K562 (cell line): Measurements from ENCODE around the gene GET3. TPM values are rescaled to one million over a fixed set of nuclear protein-coding genes. Genes with fewer than 3 reads are reported as not detected.

Experiments used
- ARID1B ChIP-seq: fragments of 450-650 bp; IDR thresholded peaks from 2 replicates; pipeline ENCODE4 v1.6.1; 2016; ENCODE audit warnings: antibody characterized with exemption, mild to moderate bottlenecking, inconsistent platforms
- CAMTA2 ChIP-seq: fragments of 250-450 bp; sonication (Bioruptor Pico); conservative IDR thresholded peaks from 2 replicates; pipeline ENCODE4 v1.5.1; 2022
- CXXC5 ChIP-seq: fragments of 250-450 bp; sonication (Bioruptor Pico); IDR thresholded peaks from 2 replicates; pipeline ENCODE4 v1.8.0; 2022; ENCODE audit warnings: inconsistent platforms, mild to moderate bottlenecking, moderate library complexity
- FOXK1 ChIP-seq: sonication (generic); formaldehyde crosslinking; IDR thresholded peaks from 2 replicates; pipeline ENCODE4 v1.8.0; 2022; ENCODE audit warnings: missing genetic modification reagents, mild to moderate bottlenecking, borderline replicate concordance
- FOXP1 ChIP-seq: sonication (generic); formaldehyde crosslinking; IDR thresholded peaks from 2 replicates; pipeline ENCODE4 v1.8.0; 2022; ENCODE audit warnings: mild to moderate bottlenecking, missing genetic modification reagents
- GABPB2 ChIP-seq: fragments of 250-450 bp; sonication (Bioruptor Pico); conservative IDR thresholded peaks from 2 replicates; pipeline ENCODE4 v1.5.1; 2021; ENCODE audit warnings: mild to moderate bottlenecking
- HCFC1 ChIP-seq: IDR thresholded peaks from 2 replicates; pipeline ENCODE4 v1.6.1; 2012; ENCODE audit warnings: low read depth, low read length, improper control_type of control experiment
- HEY1 ChIP-seq: fragments of 250-450 bp; sonication (Bioruptor Pico); IDR thresholded peaks from 2 replicates; pipeline ENCODE4 v1.5.0; 2020; ENCODE audit warnings: mild to moderate bottlenecking, moderate library complexity, borderline replicate concordance
- HMGN3 ChIP-seq: IDR thresholded peaks from 2 replicates; pipeline ENCODE4 v1.6.1; 2011; ENCODE audit warnings: borderline replicate concordance, low read depth, mild to moderate bottlenecking, mixed read lengths, low read length; ENCODE audit not compliant: insufficient read length; ENCODE audit errors: extremely low read depth
- HOXB6 ChIP-seq: fragments of 250-450 bp; sonication (Bioruptor Pico); IDR thresholded peaks from 2 replicates; pipeline ENCODE4 v1.5.1; 2022; ENCODE audit warnings: mild to moderate bottlenecking, borderline replicate concordance
- KHSRP ChIP-seq: fragments of 450-650 bp; IDR thresholded peaks from 2 replicates; pipeline ENCODE4 v1.6.1; 2017
- MEIS2 ChIP-seq: fragments of 450-650 bp; IDR thresholded peaks from 2 replicates; pipeline ENCODE4 v1.6.1; 2014; ENCODE audit warnings: mild to moderate bottlenecking; ENCODE audit not compliant: partially characterized antibody
- NELFE ChIP-seq: IDR thresholded peaks from 2 replicates; pipeline ENCODE4 v1.6.1; 2011; ENCODE audit warnings: mild to moderate bottlenecking; ENCODE audit not compliant: insufficient read depth, insufficient read length
- PURB ChIP-seq: sonication (generic); formaldehyde crosslinking; IDR thresholded peaks from 2 replicates; pipeline ENCODE4 v1.9.0; 2021; ENCODE audit warnings: low read depth, mild to moderate bottlenecking, missing genetic modification reagents
- RBM14 ChIP-seq: fragments of 200-400 bp; formaldehyde crosslinking; IDR thresholded peaks from 2 replicates; pipeline ENCODE4 v1.6.1; 2018; ENCODE audit warnings: low read depth, mild to moderate bottlenecking, low read length, moderate library complexity, borderline replicate concordance; ENCODE audit not compliant: insufficient read depth
- RUNX1 ChIP-seq: sonication (generic); IDR thresholded peaks from 2 replicates; pipeline ENCODE4 v1.6.1; 2016; ENCODE audit warnings: antibody characterized with exemption, low read depth
- SIN3B ChIP-seq: fragments of 450-650 bp; IDR thresholded peaks from 2 replicates; pipeline ENCODE4 v1.6.1; 2017; ENCODE audit warnings: low read depth, mild to moderate bottlenecking, moderate library complexity
- SLC30A9 ChIP-seq: fragments of 250-450 bp; sonication (Bioruptor Pico); IDR thresholded peaks from 2 replicates; pipeline ENCODE4 v1.8.0; 2022; ENCODE audit warnings: mild to moderate bottlenecking, moderate library complexity
- SP2 ChIP-seq: IDR thresholded peaks from 2 replicates; pipeline ENCODE4 v1.6.1; 2011; ENCODE audit warnings: mild to moderate bottlenecking, low read depth, low read length, moderate library complexity; ENCODE audit not compliant: poor library complexity, severe bottlenecking; ENCODE audit errors: extremely low read depth
- TAF9B ChIP-seq: fragments of 450-650 bp; IDR thresholded peaks from 2 replicates; pipeline ENCODE4 v1.6.1; 2018; ENCODE audit warnings: mild to moderate bottlenecking; ENCODE audit not compliant: partially characterized antibody
- TAL1 ChIP-seq: fragments of 450-650 bp; IDR thresholded peaks from 2 replicates; pipeline ENCODE4 v1.6.1; 2016; ENCODE audit warnings: mild to moderate bottlenecking
- TCF7L2 ChIP-seq: fragments of 150-350 bp; IDR thresholded peaks from 2 replicates; pipeline ENCODE4 v1.6.1; 2016; ENCODE audit warnings: low read depth, mild to moderate bottlenecking, low read length, moderate library complexity
- ZNF583 ChIP-seq: fragments of 250-450 bp; sonication (Bioruptor Pico); IDR thresholded peaks from 2 replicates; pipeline ENCODE4 v1.4.0; 2020
- ZNF707 ChIP-seq: fragments of 250-450 bp; sonication (Bioruptor Pico); conservative IDR thresholded peaks from 2 replicates; pipeline ENCODE4 v1.8.0; 2022; ENCODE audit warnings: inconsistent platforms, mild to moderate bottlenecking, moderate library complexity
- polyA plus RNA-seq, 8 experiments: library from polyadenylated mRNA; depleted of rRNA in 4 of 8; stranded (reverse) in 5 of 8; unstranded in 3 of 8; fragments of >200 nt; fragmentation: Nextera tagmentation in 2 of 8; fragmentation: Illumina TruSeq in 1 of 8; extraction: Ambion mirVana in 2 of 8; extraction: Trizol in 1 of 8; gene quantifications; 2 replicates each; pipeline versions ENCODE4 v1.2.1 to v1.2.3, GENCODE V29; 2011 to 2014; ENCODE audit warnings: inconsistent platforms in 1 of 8, missing spikeins in 1 of 8
- total RNA-seq, 7 experiments: library from RNA; depleted of rRNA in 6 of 7; stranded (reverse); fragments of >200 nt in 6 of 7; fragmentation: Illumina TruSeq in 2 of 7; extraction: Trizol in 2 of 7; gene quantifications; 2 replicates each; pipeline versions ENCODE4 v1.2.1 to v1.2.3, GENCODE V29; 2011 to 2021; ENCODE audit warnings: low replicate concordance in 1 of 7
- TF ChIP-seq, protein P1 (sequence below): fragments of 200-800 bp; sonication (Bioruptor generic); IDR thresholded peaks from 2 replicates; pipeline ENCODE4 v1.6.1; 2017; ENCODE audit warnings: missing genetic modification characterization, missing compliant biosample characterization
- TF ChIP-seq, protein P2 (sequence below): fragments of 450-650 bp; formaldehyde crosslinking; IDR thresholded peaks from 2 replicates; pipeline ENCODE4 v1.4.0; 2020; ENCODE audit warnings: mild to moderate bottlenecking, mixed read lengths

Gene GET3
- total and polyA plus RNA-seq, 9 of the 15 experiments (the other 6 are each of a cell fraction or from before 2014, with no cell fraction given), result 8.3 to 83.5 (median 51.8) TPM

DNA sequence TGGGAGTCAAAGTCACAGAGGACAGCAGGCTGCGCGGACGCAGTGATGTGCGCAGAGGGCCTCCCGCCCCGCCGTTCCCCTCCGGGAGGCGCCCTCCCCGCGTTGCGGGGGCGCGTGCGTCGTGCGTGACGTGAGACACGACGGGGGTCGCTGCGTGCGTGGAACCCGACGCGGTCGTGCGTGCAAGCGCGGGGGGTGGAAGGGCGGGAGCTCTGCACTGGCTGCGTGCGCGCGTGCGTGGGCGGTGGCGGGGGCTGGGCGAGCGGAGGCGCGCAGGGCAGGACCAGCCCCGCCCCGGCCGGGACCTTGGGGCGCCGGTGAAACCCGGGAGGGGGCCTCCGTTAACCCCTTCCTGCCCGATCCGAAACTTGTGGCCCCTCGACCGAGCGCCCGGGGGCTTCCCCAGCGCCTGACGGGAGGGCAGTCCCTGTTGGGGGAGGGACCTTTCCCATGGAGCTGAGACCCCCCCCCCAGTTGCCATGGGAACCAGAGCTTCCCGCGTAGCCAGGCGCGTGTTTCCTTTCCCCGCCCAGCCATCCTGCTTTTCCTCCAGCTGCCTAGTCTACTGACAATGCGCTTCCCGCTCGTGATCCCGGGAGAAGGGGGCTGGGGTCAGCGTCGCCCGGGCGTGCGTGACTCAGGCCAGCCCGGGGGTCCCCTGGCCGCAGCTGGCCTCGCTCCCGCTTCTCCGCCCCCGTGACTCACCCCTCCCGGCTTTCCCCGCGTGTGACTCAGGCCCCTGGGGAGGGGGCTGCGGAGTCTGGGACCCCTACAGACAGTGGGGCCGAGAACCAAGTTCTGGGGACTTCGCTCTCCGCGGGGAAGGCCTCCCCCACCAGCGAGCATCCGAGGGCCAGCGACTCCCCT is 45.4 kb downstream of the GET3 start (continued):
- TF ChIP-seq SP2, result no peak
- no peak for TF ChIP-seq GABPB2 (CRISPR knock-in tag)
- TF ChIP-seq, protein P1, sequence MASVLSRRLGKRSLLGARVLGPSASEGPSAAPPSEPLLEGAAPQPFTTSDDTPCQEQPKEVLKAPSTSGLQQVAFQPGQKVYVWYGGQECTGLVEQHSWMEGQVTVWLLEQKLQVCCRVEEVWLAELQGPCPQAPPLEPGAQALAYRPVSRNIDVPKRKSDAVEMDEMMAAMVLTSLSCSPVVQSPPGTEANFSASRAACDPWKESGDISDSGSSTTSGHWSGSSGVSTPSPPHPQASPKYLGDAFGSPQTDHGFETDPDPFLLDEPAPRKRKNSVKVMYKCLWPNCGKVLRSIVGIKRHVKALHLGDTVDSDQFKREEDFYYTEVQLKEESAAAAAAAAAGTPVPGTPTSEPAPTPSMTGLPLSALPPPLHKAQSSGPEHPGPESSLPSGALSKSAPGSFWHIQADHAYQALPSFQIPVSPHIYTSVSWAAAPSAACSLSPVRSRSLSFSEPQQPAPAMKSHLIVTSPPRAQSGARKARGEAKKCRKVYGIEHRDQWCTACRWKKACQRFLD, result no peak
- no peak for TF ChIP-seq KHSRP
- TF ChIP-seq HMGN3, result peak; percentile 89
- TF ChIP-seq SLC30A9 (CRISPR knock-in tag), result no peak
- no peak for TF ChIP-seq HEY1 (CRISPR knock-in tag)
- no peak for TF ChIP-seq HCFC1
- TF ChIP-seq ZNF707 (CRISPR knock-in tag), result no peak
- no peak; the same call in 1 of the 2 replicates for TF ChIP-seq FOXK1
- no peak for TF ChIP-seq TAF9B
- TF ChIP-seq, protein P2, sequence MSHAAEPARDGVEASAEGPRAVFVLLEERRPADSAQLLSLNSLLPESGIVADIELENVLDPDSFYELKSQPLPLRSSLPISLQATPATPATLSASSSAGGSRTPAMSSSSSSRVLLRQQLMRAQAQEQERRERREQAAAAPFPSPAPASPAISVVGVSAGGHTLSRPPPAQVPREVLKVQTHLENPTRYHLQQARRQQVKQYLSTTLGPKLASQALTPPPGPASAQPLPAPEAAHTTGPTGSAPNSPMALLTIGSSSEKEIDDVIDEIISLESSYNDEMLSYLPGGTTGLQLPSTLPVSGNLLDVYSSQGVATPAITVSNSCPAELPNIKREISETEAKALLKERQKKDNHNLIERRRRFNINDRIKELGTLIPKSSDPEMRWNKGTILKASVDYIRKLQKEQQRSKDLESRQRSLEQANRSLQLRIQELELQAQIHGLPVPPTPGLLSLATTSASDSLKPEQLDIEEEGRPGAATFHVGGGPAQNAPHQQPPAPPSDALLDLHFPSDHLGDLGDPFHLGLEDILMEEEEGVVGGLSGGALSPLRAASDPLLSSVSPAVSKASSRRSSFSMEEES, result no peak
- 0 out of 2 replicates have a peak, but pooled peaks have one; percentile 65 for TF ChIP-seq ZNF583 (CRISPR knock-in tag)
- peak; percentile 64; the same call in 1 of the 2 replicates for TF ChIP-seq FOXP1
- TF ChIP-seq TAL1, result no peak
- TF ChIP-seq MEIS2, result no peak
- peak; percentile 73; the same call in 1 of the 2 replicates for TF ChIP-seq RUNX1
- TF ChIP-seq NELFE, result no peak
- TF ChIP-seq TCF7L2, result no peak
- TF ChIP-seq ARID1B, result peak; percentile 50; the same call in 1 of the 2 replicates
- no peak for TF ChIP-seq HOXB6 (CRISPR knock-in tag)
- TF ChIP-seq CXXC5, result peak; percentile 99
- TF ChIP-seq PURB (CRISPR knock-in tag), result no peak
- TF ChIP-seq SIN3B, result 0 out of 2 replicates have a peak, but pooled peaks have one; percentile 36
- TF ChIP-seq RBM14, result no peak
- TF ChIP-seq CAMTA2, result 0 out of 2 replicates have a peak, but pooled peaks have one; percentile 31
